B cell (primary cell): ENCODE measurements around the gene CLEC18B. TPM values are rescaled to one million over a fixed set of nuclear protein-coding genes. Genes with fewer than 3 reads are reported as not detected.
"Not testable (repeated sequence)": the region's sequence is repeated elsewhere in the genome, so short reads cannot be mapped to it uniquely, and the experiment has no call there.

Experiments used
- ATAC-seq: fragments of 200-7000 bp; cut with Tn5 transposase; one replicate; pipeline ENCODE4 v1.10.0; 2021; ENCODE audit warnings: low read depth, mild to moderate bottlenecking, moderate number of reproducible peaks, moderate library complexity
- CTCF ChIA-PET: fragments of 350-600 bp; sonication (Branson Sonifier 250); formaldehyde crosslinking; loops from one replicate; lab custom pipeline; 2021; ENCODE audit warnings: antibody characterized with exemption, inconsistent platforms; lab: Charles Lee
- POLR2A ChIA-PET: fragments of 350-600 bp; sonication (Branson Sonifier 250); formaldehyde crosslinking; loops from one replicate; lab custom pipeline; 2021; ENCODE audit warnings: antibody characterized with exemption; lab: Charles Lee
- DNase-seq: peaks from one replicate; pipeline ENCODE4 v3.0.0; 2013
- H2AFZ ChIP-seq: 2 replicates; pipeline ENCODE4 v1.6.1; 2012; ENCODE audit warnings: mild to moderate bottlenecking, low read depth, low read length; ENCODE audit not compliant: insufficient read depth, poor library complexity, severe bottlenecking
- H3K27ac ChIP-seq, 2 donors: 1 replicate in 1 of 2; 2 replicates in 1 of 2; pipeline ENCODE4 v1.5.1; 2012 to 2013; ENCODE audit warnings: low read length in 2 of 2, mild to moderate bottlenecking in 2 of 2, moderate library complexity in 1 of 2
- H3K27me3 ChIP-seq, 4 experiments: fragments of 200-600 bp in 1 of 4; sonication (generic) in 1 of 4; replicated peaks in 1 of 4; 1 replicate in 2 of 4; 2 replicates in 2 of 4; pipeline versions ENCODE4 v1.6.1 to v1.7.0; 2013 to 2016; ENCODE audit warnings: low read length in 3 of 4, mild to moderate bottlenecking in 2 of 4, mixed read lengths in 1 of 4, moderate library complexity in 1 of 4; ENCODE audit not compliant: insufficient read depth in 4 of 4, control insufficient read depth in 3 of 4; ENCODE audit errors: control extremely low read depth in 1 of 4
- H3K36me3 ChIP-seq, 2 experiments: replicated peaks in 1 of 2; 1 replicate in 1 of 2; 2 replicates in 1 of 2; pipeline versions ENCODE4 v1.6.1 to v1.7.1; 2013; ENCODE audit warnings: low read length in 1 of 2; ENCODE audit not compliant: insufficient read depth in 2 of 2, control insufficient read depth in 1 of 2; ENCODE audit errors: control extremely low read depth in 1 of 2, extremely low read depth in 1 of 2
- H3K4me1 ChIP-seq, 2 donors: fragments of 200-600 bp in 1 of 2; sonication (generic) in 1 of 2; 1 replicate in 1 of 2; 2 replicates in 1 of 2; pipeline versions ENCODE4 v1.5.1 to v1.6.1; 2013 to 2017; ENCODE audit warnings: low read length in 2 of 2; ENCODE audit not compliant: control insufficient read depth in 2 of 2, insufficient read depth in 2 of 2
- H3K4me2 ChIP-seq: replicated peaks from 2 replicates; pipeline ENCODE3; 2012; ENCODE audit warnings: mild to moderate bottlenecking, low read depth, low read length; ENCODE audit not compliant: poor library complexity, severe bottlenecking
- H3K4me3 ChIP-seq, 5 experiments: fragments of 200-600 bp in 1 of 5; sonication (generic) in 1 of 5; 1 replicate in 3 of 5; 2 replicates in 2 of 5; pipeline versions ENCODE4 v1.5.1 to v1.7.0; 2011 to 2016; ENCODE audit warnings: low read length in 4 of 5, mild to moderate bottlenecking in 4 of 5, low read depth in 2 of 5, control low read depth in 1 of 5, moderate library complexity in 1 of 5; ENCODE audit not compliant: insufficient read depth in 1 of 5; ENCODE audit errors: control extremely low read depth in 1 of 5, extremely low read depth in 1 of 5
- H3K79me2 ChIP-seq: fragments of 200-600 bp; sonication (generic); one replicate; pipeline ENCODE4 v1.6.0; 2016; ENCODE audit warnings: low read length; ENCODE audit not compliant: control insufficient read depth, insufficient read depth
- H3K9ac ChIP-seq: fragments of 200-600 bp; sonication (generic); 2 replicates; pipeline ENCODE4 v1.6.1; 2017; ENCODE audit warnings: mild to moderate bottlenecking, low read length, moderate library complexity
- H3K9me3 ChIP-seq, 3 donors: one replicate each; pipeline versions ENCODE4 v1.6.1 to v1.7.1; 2013; ENCODE audit warnings: low read length in 2 of 3; ENCODE audit not compliant: control insufficient read depth in 2 of 3, insufficient read depth in 1 of 3; ENCODE audit errors: control extremely low read depth in 1 of 3
- H4K20me1 ChIP-seq: 2 replicates; pipeline ENCODE4 v1.6.0; 2012; ENCODE audit warnings: mild to moderate bottlenecking, low read length; ENCODE audit not compliant: insufficient read depth, control insufficient read depth, poor library complexity, severe bottlenecking
- H3K27ac Mint-ChIP-seq: one replicate; pipeline ENCODE4 v1.8.0; 2021; ENCODE audit warnings: mixed read lengths
- H3K27me3 Mint-ChIP-seq: one replicate; pipeline ENCODE4 v1.8.0; 2021; ENCODE audit warnings: mixed read lengths
- H3K4me1 Mint-ChIP-seq: one replicate; pipeline ENCODE4 v1.8.0; 2021; ENCODE audit warnings: mixed read lengths
- H3K4me3 Mint-ChIP-seq: one replicate; pipeline ENCODE4 v1.8.0; 2021; ENCODE audit warnings: mixed read lengths
- H3K9me3 Mint-ChIP-seq: one replicate; pipeline ENCODE4 v1.8.0; 2022; ENCODE audit warnings: mixed read lengths; ENCODE audit not compliant: insufficient read depth
- WGBS: methylation state at CpG from one replicate; pipeline ENCODE4 v1.1.5; 2013; ENCODE audit warnings: missing lambda C conversion rate; ENCODE audit not compliant: insufficient coverage; 5-methylcytosine and 5-hydroxymethylcytosine counted together
- intact Hi-C: fragments of 100-400 bp; cut with micrococcal nuclease; formaldehyde crosslinking; loops from one replicate; pipeline ENCODE4 v1.10.0; 2022
- polyA plus RNA-seq: library from polyadenylated mRNA; depleted of rRNA; stranded (reverse); fragments of >200 nt; gene quantifications from 2 replicates; pipeline ENCODE4 v1.2.3, GENCODE V29; 2012
- total RNA-seq, 2 donors: library from RNA; stranded (reverse); fragments of 120-200 nt in 1 of 2; gene quantifications; 1 replicate in 1 of 2; 2 replicates in 1 of 2; pipeline versions ENCODE4 v1.2.3 to v1.2.4, GENCODE V29; 2013 to 2022

CLEC18B gene
- total and polyA plus RNA-seq, 2 donors (not counting 1 experiment from before 2014, with no cell fraction given) = 1.0 to 1.6 TPM

GRCh38 chr16:74404148-74404933, 16.9 kb downstream of the CLEC18B start:
- H3K4me1 Mint-ChIP-seq, ATAC-seq, H3K27me3 Mint-ChIP-seq, H3K9me3 Mint-ChIP-seq, H3K4me3 Mint-ChIP-seq, H3K4me1 ChIP-seq, H3K36me3 ChIP-seq, H3K4me2 ChIP-seq, H3K79me2 ChIP-seq, H3K9me3 ChIP-seq, DNase-seq, H3K27ac Mint-ChIP-seq, intact Hi-C loops, H3K27me3 ChIP-seq, CTCF ChIA-PET, H3K9ac ChIP-seq, H4K20me1 ChIP-seq, H3K27ac ChIP-seq, H3K4me3 ChIP-seq, H2AFZ ChIP-seq, POLR2A ChIA-PET: not testable (repeated sequence)
- no CpG with 5 or more reads among the region's 14 CpGs for WGBS

DNA sequence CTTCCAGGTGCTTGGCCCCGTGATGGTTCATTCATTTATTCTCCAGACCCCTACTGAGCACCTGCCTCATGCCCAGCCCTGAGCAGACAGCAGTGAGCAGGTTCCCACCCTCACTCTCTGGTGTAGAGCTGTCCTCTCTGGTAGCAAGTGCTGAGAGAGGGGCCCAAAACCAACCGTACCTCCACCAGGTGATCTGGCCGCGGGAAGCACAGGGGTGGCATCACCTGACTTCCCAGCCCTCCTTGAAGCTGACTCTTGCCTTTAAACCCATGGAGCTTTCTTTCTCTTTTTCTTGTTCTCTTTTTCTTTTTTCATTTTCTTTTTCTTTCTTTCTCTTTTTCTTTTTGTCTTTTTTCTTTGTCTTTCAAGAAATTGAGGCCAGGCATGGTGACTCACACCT, 21.0 kb downstream of the CLEC18B start:
- H3K4me3 ChIP-seq, H3K79me2 ChIP-seq, H3K27me3 Mint-ChIP-seq, H3K9me3 Mint-ChIP-seq, H2AFZ ChIP-seq, H3K4me1 Mint-ChIP-seq, POLR2A ChIA-PET, H3K36me3 ChIP-seq, DNase-seq, H3K4me2 ChIP-seq, ATAC-seq, CTCF ChIA-PET, H3K9me3 ChIP-seq, H3K27me3 ChIP-seq, H3K9ac ChIP-seq, H3K27ac Mint-ChIP-seq, intact Hi-C loops, H3K4me1 ChIP-seq, H3K27ac ChIP-seq, H4K20me1 ChIP-seq, H3K4me3 Mint-ChIP-seq: not testable (repeated sequence)
- WGBS = 97% methylated on average over 3 of the region's 4 CpGs

DNA sequence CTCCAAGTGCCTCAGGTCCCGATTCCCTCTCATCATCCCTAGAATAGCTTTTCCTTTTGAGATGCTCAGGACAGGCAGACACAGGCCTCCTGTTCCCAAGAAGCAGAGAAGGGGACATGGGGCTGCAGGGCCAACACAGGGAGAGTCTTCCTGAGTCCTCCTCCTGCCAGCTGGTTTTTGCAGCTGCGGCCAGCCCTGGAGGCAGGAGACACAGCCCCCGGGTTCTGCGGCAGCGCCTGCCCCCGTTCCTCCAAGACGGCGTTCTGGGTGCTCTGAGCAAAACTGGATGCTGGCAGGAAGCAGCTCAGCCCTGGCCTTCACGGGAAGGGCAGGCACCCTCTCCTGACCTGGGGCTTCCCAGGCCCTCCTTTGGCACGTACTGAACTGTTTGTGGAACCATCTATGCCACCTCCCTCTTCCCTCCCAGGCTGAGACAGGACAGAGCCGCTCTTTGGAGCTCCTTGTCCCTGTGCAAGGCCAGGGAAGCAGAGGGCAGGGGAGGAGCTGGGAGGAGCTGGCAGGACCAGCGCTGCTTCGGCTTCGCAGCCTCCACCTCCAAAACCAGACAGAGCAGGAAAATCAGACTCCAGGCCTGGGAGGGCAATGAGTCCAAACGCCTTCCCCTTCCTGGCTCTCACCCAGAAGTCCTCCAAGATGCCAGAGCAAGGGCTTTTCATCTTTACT, 22.9 kb downstream of the CLEC18B start:
- intact Hi-C loops, DNase-seq, H2AFZ ChIP-seq, H3K27me3 Mint-ChIP-seq, H3K9ac ChIP-seq, H4K20me1 ChIP-seq, H3K9me3 Mint-ChIP-seq, POLR2A ChIA-PET, H3K36me3 ChIP-seq, H3K79me2 ChIP-seq, H3K4me1 ChIP-seq, ATAC-seq, H3K27me3 ChIP-seq, H3K27ac ChIP-seq, H3K9me3 ChIP-seq, H3K4me2 ChIP-seq, H3K4me3 ChIP-seq, H3K4me3 Mint-ChIP-seq, CTCF ChIA-PET, H3K4me1 Mint-ChIP-seq, H3K27ac Mint-ChIP-seq: not testable (repeated sequence)
- 54% methylated on average over 3 of the region's 15 CpGs for WGBS

- H3K79me2 ChIP-seq, H3K4me3 ChIP-seq, H3K27me3 Mint-ChIP-seq, H4K20me1 ChIP-seq, CTCF ChIA-PET, H3K27ac ChIP-seq, H3K4me2 ChIP-seq, H3K27me3 ChIP-seq, DNase-seq, H3K9me3 Mint-ChIP-seq, H2AFZ ChIP-seq, H3K4me1 ChIP-seq, H3K36me3 ChIP-seq, H3K9me3 ChIP-seq, POLR2A ChIA-PET, H3K4me3 Mint-ChIP-seq, H3K4me1 Mint-ChIP-seq, ATAC-seq, H3K9ac ChIP-seq, intact Hi-C loops, H3K27ac Mint-ChIP-seq: not testable (repeated sequence)
- WGBS = 76% methylated on average over 7 of the region's 7 CpGs
These were observed 24.7 kb downstream of the CLEC18B start for GRCh38 chr16:74396521-74397017.
